Measurements from ENCODE around the gene ADGRL1.
A peak's percentile ranks its signal among the peaks of the same experiment; 100 is the strongest.

Gene ADGRL1

DNA sequence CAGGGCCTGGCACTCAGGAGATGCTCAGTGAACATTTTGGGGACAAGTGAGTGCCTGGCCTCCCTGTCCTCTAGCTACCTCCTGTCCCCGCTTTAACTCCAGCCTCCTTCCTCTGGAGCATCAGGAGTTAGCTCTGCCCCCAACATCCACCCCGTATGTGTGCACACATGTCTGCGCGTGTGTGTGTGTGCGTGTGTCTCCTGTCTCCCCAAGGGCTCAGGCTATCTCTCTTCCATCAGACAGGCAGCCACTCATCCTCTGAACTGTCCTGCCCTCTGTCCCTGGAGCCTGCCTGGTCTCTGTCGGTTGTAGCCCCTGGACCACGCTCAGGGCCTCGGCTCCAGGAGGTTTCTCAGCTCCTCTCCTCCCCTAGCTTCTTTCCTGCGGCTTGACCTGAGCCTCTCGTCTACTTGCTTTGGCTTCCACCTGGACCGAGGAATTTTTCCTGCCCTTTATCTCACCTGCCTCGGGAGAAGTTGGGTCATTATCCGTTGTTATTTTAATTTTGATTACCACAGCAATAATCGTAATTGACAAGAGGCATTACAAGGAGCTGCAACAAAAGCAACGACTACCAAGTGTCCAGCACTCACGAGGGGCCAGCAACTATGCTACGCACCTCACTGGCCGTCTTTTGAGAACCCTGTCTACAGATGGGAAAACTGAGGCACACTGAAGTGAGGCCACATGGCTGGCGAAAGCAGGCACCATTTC is 37.6 kb downstream of the ADGRL1 start:
- Mint-ChIP-seq H3K4me1 (peaks cover 31% of the 10 kb centered on the region), H3K27me3 (peaks cover 3% of the 10 kb centered on the region), H3K27ac (peak overlapping the region; percentile 25), H3K9me3 (no peaks in the 10 kb centered on the region), H3K4me3 (no peak overlapping the region), H3K36me3 (peaks cover 21% of the 10 kb centered on the region)
- CTCF ChIA-PET = interaction anchor here (1.0 to 2.0 kb wide), 3 partner anchors 20 to 108 kb away, joined by 3 to 5 read pairs (median 3); no protein-coding TSS in a partner anchor
- DNase-seq = no peak

DNA sequence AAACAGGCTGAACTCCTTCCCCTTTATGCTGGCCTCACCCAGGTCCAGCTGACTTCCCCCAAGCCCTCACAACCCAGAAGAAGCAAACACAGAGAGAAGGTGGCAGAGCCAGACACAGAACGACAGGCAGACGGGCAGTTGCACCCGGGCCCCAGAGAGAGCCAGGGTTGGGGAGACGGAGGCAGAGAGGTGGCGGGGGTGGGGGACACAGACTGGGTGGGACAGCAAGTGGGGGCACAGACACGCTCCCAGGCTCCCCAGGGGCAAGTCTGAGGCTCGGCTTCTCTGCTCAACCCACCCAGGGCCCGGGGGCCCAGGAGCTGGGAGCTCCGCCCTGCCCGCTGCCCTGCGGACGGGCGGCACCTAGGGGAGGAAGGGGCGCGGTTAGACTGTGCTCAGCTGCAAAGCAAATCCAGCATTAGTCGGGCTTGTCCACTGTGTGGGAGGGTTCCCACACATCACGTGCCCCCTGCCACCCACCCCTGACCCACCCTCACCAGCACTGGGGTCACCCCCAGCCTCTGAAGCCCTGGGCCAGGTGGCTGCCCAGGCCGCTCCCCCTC is 38.3 kb downstream of the ADGRL1 start:
- Mint-ChIP-seq H3K27ac (peak overlapping the region; percentile 89), H3K4me3 (peak overlapping the region; percentile 70), H3K27me3 (peaks cover 3% of the 10 kb centered on the region), H3K9me3 (no peaks in the 10 kb centered on the region), H3K36me3 (peaks cover 21% of the 10 kb centered on the region), H3K4me1 (peaks cover 31% of the 10 kb centered on the region)
- DNase-seq = peak; percentile 53
- CTCF ChIA-PET = interaction anchor here (0.6 to 2.0 kb wide), 5 partner anchors 18 to 197 kb away, joined by 3 to 6 read pairs (median 3); no protein-coding TSS in a partner anchor

DNA sequence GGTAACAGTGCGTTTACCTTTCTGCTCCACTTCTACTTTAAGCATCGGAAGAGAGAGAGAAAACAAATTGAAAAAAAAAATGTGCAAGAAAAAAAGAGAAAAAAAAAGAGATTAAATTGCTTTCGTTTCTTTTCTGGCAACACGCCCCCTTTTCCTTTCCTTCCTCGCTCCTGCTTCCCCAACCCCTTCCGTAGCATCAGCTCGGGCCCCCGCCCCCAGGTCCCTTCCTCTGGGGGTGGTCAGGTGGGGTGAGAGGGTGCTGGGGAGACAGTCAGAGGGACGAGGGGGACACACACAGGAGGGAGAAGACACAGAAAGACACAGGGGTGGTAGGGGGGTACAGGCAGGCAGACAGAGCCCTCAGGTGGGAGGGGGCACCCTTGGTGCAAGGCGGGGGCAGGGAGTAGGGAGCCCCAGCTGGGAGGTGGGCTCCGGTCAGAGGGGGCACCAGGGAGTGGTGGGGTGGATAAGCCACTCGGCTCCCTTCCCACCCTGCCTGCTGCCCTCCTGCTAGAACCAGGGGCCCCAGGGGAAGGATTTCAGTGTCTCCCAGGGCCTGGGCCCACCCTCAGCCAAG is 38.9 kb downstream of the ADGRL1 start:
- H3K27ac Mint-ChIP-seq = peak overlapping the region; percentile 89
- peak; percentile 58 for DNase-seq
- peaks cover 31% of the 10 kb centered on the region for H3K4me1 Mint-ChIP-seq
- H3K4me3 Mint-ChIP-seq = peak overlapping the region; percentile 70
- H3K9me3 Mint-ChIP-seq = no peaks in the 10 kb centered on the region
- CTCF ChIA-PET = interaction anchor here (0.6 to 2.0 kb wide), 4 partner anchors 17 to 197 kb away, joined by 3 to 6 read pairs (median 4); no protein-coding TSS in a partner anchor
- H3K36me3 Mint-ChIP-seq = peaks cover 21% of the 10 kb centered on the region
- H3K27me3 Mint-ChIP-seq = peaks cover 3% of the 10 kb centered on the region

DNA sequence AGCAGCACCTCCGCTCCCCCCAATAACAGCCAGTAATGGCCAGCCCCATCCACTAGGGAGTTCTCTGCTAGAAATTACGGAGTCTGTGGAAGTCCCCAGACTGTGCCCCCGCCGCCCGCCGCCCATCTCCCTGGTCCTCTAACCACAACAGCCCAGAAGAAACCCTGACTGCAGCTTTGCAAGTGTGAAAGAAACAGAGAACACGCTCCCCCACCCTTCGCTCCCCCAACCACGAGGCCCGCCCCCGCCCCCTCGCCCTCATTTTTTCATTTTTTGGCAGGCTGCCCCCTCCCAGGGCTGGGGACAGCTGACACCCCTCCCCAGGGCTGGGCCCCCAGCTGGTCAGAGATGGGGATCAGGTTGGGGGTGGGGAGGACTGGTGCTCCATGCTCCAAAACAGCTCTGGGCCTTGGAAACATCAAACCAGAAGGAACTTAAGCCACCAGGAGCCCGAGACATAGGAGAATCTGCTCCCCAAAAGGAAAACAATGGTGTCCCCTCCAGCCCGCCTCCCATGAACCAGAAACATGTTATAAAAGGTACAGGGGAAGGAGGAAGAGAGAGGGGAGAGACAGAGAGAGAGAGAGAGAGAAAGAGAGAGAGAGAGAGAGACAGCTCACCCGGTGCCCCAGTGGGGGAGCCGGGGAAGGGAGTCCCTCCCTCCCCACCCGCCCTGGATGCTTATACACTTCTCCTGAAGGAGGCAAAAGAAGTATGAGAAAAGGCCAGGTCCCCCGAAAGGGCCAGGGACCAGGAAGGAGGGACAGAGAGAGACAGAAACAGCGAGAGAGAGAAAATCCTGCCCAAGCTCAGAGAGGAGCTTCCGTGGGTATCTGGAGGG is 39.8 kb downstream of the ADGRL1 start:
- Mint-ChIP-seq H3K27ac (peak overlapping the region; percentile 89), H3K4me1 (peaks cover 31% of the 10 kb centered on the region), H3K9me3 (no peaks in the 10 kb centered on the region), H3K36me3 (peaks cover 17% of the 10 kb centered on the region), H3K27me3 (peaks cover 3% of the 10 kb centered on the region), H3K4me3 (peak overlapping the region; percentile 70)
- CTCF ChIA-PET = interaction anchor here (0.5 to 1.4 kb wide), 2 partner anchors 16 to 286 kb away, joined by 3 to 6 read pairs; no protein-coding TSS in a partner anchor
- peak; percentile 28 for DNase-seq

DNA sequence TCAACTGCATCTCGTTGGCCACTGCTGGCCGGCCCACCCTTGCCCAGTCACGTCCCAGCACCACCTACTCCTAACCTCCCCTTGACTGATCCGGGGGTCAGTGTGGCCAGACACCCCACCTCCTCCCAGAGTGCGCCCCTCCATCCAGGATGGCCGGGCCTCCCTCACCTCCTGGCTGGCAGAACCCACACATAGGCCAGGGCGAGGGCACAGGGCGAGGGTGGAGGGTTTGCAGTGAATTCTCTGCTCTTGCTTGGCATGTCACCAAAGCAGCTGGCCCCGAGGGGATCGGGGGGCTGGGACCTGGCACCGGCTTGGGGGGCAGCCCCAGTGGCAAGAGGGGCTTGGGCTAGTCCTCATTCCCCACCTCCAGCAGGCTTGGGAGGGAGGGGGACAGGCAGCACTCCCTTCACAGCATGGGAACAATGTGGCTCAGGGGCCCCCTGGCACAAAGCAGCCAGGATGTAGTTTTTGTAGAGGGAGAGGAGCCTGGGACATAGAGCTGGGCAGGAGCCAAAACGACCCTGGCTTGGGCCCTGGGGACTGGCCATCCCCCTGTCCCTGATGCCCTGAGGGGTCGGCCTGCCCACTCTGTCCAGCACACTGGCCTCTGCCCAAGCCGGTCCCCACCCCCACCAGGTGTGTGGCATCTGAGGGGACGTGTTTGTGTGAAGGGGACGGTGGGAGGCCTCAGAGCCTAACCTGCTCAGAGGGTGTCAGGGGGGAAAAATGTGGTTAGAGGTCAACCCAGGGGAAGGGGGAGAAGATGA is 41.1 kb downstream of the ADGRL1 start:
- no peak overlapping the region for H3K27ac Mint-ChIP-seq
- H3K36me3 Mint-ChIP-seq = peaks cover 6% of the 10 kb centered on the region
- H3K9me3 Mint-ChIP-seq = no peaks in the 10 kb centered on the region
- H3K4me3 Mint-ChIP-seq = no peak overlapping the region
- no peak for DNase-seq
- peaks cover 3% of the 10 kb centered on the region for H3K27me3 Mint-ChIP-seq
- CTCF ChIA-PET = no interaction called here
- H3K4me1 Mint-ChIP-seq = peaks cover 31% of the 10 kb centered on the region

DNA sequence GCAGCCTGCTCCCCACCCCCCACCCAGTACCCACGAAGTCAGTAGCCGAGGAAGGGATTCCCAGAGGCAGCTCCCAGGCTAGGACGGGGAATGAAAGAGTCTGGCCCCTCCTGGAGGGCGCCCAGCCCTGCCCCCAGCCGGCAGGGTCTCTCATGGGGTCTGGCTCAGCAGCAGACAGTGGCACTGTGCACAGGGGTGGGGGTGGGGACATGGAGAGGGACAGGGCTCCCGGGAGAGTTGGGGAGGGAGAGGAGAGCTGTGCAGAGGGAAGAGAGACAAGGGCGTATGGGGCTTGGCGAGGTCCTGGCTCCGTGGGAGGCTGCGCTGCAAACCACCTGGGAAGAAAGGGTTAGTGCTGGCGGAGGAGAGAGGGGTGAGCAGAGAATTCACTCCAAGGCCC is 41.9 kb downstream of the ADGRL1 start:
- no peaks in the 10 kb centered on the region for H3K9me3 Mint-ChIP-seq
- peaks cover 31% of the 10 kb centered on the region for H3K4me1 Mint-ChIP-seq
- peaks cover 3% of the 10 kb centered on the region for H3K27me3 Mint-ChIP-seq
- CTCF ChIA-PET = no interaction called here
- no peak overlapping the region for H3K27ac Mint-ChIP-seq
- H3K36me3 Mint-ChIP-seq = peaks cover under 1% of the 10 kb centered on the region
- no peak for DNase-seq
- H3K4me3 Mint-ChIP-seq = no peak overlapping the region

DNA sequence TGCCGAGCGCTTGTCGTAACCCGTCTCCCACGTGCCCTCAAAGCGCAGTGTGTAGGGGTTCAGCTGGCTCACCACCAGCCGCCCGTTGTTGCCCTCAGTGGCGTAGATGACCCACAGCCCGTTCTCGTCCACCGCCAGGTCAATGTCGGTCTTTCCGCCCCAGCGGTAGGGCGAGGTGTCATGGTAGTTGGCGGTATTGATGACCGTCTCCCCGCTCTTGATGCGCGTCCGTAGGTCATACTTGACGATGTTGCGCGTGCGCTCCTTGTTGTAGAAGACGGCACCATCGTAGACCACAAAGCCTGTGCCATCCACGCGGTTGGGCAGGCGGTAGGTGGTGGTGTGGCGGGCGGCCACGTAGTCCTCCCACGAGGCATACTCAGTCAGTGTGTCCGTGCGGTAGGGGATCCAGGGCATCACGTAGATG is 43.1 kb downstream of the ADGRL1 start:
- peaks cover 23% of the 10 kb centered on the region for H3K4me1 Mint-ChIP-seq
- H3K36me3 Mint-ChIP-seq = no peaks in the 10 kb centered on the region
- CTCF ChIA-PET = interaction anchor here (1.4 kb wide), 1 partner anchor 35 kb away, joined by 4 read pairs; no protein-coding TSS in a partner anchor
- no peaks in the 10 kb centered on the region for H3K9me3 Mint-ChIP-seq
- peaks cover 3% of the 10 kb centered on the region for H3K27me3 Mint-ChIP-seq
- no peak overlapping the region for H3K27ac Mint-ChIP-seq
- no peak for DNase-seq
- no peak overlapping the region for H3K4me3 Mint-ChIP-seq

DNA sequence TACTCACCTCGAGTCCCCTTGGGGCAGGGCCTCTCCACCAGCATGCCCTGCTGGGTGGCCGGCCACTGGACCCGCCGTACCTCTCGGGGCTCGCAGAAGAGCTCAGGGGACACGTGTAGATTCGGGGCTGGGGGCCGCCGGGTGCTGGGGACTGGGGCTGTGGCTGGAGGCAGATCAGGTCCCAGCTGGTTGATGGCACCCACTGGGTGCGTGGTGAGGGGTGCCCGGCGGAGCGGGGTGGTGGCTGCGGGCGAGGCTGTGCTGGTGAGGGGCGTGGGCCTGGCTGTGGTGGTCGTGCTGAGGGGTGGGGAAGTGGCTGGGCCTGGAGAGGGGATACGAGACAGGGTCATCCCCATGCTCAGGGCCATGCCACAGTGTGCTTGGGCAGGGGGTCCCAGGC is 44.7 kb downstream of the ADGRL1 start:
- no peak overlapping the region for H3K4me3 Mint-ChIP-seq
- no peak overlapping the region for H3K27ac Mint-ChIP-seq
- CTCF ChIA-PET = interaction anchor here (0.5 to 1.4 kb wide), 3 partner anchors 25 to 371 kb away, joined by 3 to 4 read pairs (median 4); partner anchors contain the start of gene ASF1B
- peaks cover 8% of the 10 kb centered on the region for H3K4me1 Mint-ChIP-seq
- no peak for DNase-seq
- no peaks in the 10 kb centered on the region for H3K27me3 Mint-ChIP-seq
- H3K36me3 Mint-ChIP-seq = no peaks in the 10 kb centered on the region
- no peaks in the 10 kb centered on the region for H3K9me3 Mint-ChIP-seq

DNA sequence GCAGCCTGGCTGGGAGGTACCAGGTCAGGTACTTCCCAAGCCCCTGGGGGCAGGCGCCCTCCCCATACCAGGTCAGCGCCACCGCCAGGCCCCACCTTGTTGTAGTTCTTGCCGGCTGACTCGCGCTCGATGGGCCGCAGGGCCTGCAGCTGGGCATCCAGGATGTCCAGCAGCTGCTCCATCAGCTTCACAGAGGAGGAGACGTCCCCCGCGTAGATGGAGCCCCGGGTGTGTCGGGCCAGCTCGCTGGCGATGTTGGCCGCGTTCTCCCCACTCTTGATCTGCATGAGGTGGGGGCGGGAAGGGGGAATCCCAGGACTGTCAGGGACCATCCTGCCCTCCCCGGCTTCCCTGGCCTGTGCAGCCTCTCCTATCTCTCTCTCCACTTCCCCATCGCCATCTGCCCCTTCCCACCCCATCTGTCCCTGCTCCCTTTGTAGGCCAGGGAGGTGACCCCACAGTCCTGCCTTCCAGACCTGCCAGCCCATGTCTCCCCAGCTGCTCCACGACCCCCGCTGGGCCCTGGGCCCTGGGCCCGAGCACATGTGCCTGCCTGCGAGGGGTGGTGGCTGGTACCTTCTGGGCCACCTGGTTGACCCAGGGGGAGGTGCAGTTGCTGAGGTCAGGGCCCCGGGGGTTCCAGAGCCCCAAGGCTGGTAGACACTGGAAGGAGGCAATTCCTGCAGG is 45.8 kb downstream of the ADGRL1 start:
- no peaks in the 10 kb centered on the region for H3K36me3 Mint-ChIP-seq
- H3K27me3 Mint-ChIP-seq = no peaks in the 10 kb centered on the region
- H3K4me3 Mint-ChIP-seq = no peak overlapping the region
- no peaks in the 10 kb centered on the region for H3K4me1 Mint-ChIP-seq
- no peak for DNase-seq
- no peaks in the 10 kb centered on the region for H3K9me3 Mint-ChIP-seq
- no peak overlapping the region for H3K27ac Mint-ChIP-seq
- CTCF ChIA-PET = no interaction called here

DNA sequence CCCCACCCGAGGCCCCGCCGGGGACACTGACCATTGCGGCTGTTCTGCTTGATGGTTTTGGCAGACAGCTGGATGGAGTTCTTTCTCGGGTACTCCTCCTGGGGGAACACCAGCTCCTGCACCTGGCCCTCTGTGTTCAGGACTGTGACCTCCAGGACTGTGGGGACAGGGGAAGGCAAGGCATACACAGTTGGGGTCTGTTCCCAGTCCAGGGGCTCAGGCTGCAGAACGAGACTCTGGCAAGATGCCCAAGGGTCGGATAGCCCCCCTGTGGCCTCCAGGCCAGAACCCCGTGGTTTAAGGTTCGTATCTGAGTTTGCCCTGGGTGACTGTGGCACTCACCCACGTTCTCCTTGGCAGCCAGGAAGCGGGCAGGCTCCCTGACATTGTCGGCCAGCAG is 46.9 kb downstream of the ADGRL1 start:
- no peaks in the 10 kb centered on the region for H3K9me3 Mint-ChIP-seq
- H3K27me3 Mint-ChIP-seq = no peaks in the 10 kb centered on the region
- no peaks in the 10 kb centered on the region for H3K4me1 Mint-ChIP-seq
- no peak overlapping the region for H3K27ac Mint-ChIP-seq
- CTCF ChIA-PET = interaction anchor here (1.2 kb wide), 1 partner anchor 26 kb away, joined by 3 read pairs; no protein-coding TSS in a partner anchor
- no peak for DNase-seq
- no peak overlapping the region for H3K4me3 Mint-ChIP-seq
- H3K36me3 Mint-ChIP-seq = no peaks in the 10 kb centered on the region

DNA sequence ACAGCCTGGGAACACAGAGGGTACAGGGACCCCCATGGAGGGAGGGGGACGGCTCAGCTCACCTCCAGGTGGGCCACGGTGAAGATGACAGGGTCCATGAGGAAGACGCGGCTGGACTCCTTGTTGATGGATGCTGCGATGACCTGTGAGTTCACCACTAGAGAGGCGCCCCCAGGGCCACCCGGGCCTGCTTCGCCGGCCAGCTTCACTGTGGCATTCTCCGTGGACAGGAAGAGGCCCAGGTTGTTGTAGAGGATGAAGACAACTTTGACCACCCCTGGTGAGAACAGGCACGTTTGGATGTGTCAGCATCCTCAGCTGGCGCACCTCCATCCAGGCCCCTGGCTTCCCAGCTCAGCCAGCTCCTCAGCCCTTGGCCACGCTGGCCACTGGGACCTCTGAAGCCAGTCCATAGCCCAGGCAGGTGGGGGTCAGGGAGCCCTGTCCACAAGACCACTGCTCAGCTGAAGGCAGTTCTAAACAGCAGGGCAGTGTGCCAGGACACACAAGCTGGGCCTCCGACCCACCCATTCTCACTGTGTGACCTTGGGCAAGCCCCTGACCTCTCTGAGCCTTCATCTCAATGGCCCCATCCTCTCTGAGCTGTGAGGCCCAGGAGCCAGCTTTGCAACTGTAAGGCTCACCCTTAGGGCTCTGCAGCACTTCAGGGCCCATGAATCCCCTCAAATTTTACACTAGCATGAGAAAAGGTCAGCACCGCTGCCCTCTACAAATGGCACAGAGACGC is 47.5 kb downstream of the ADGRL1 start:
- no peaks in the 10 kb centered on the region for H3K36me3 Mint-ChIP-seq
- H3K9me3 Mint-ChIP-seq = no peaks in the 10 kb centered on the region
- H3K4me3 Mint-ChIP-seq = no peak overlapping the region
- H3K27me3 Mint-ChIP-seq = no peaks in the 10 kb centered on the region
- DNase-seq = no peak
- CTCF ChIA-PET = interaction anchor here (1.2 to 1.4 kb wide), 2 partner anchors 27 to 190 kb away, joined by 3 read pairs; no protein-coding TSS in a partner anchor
- no peak overlapping the region for H3K27ac Mint-ChIP-seq
- H3K4me1 Mint-ChIP-seq = no peaks in the 10 kb centered on the region

DNA sequence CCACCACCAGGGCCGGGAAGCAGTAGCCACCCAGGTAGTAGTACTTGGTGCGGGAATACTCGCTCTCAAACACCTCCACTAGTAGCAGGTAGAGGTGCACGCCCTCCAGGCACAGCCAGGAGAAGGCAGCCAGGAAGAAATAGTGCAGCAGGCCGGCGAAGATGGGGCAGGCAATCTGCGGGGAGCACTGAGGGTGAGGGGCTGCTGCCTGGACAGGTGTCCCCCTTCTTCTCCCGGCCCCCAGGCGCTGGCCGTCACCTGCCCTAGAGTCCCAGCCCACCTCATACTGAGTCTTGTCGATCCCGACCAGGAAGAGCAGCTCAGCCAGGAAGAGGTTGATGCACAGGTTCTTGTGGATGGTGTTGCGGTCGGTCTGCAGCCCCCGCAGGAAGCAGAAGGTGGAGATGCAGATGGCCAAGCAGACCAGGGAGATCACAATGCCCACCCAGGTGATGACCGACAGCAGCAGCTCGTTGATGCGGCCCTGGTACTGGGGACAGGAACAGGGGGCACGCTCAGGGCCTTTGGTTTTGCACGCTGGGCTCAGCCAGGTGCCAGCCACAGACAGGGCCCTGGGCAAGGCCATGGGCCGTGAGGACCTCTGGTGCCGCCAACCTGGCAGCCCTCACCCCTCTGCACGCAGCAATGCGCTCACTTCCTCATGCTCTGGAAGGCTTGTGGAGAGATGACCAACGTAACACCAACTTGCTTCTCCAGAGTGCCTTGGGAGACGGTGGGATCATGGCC is 48.8 kb downstream of the ADGRL1 start:
- H3K4me3 Mint-ChIP-seq = no peak overlapping the region
- H3K4me1 Mint-ChIP-seq = peaks cover 4% of the 10 kb centered on the region
- H3K9me3 Mint-ChIP-seq = no peaks in the 10 kb centered on the region
- H3K27ac Mint-ChIP-seq = no peak overlapping the region
- CTCF ChIA-PET = interaction anchor here (1.0 to 1.4 kb wide), 2 partner anchors 23 to 191 kb away, joined by 3 read pairs; no protein-coding TSS in a partner anchor
- H3K36me3 Mint-ChIP-seq = peaks cover 5% of the 10 kb centered on the region
- H3K27me3 Mint-ChIP-seq = no peaks in the 10 kb centered on the region
- no peak for DNase-seq
